Colonic mucosa (tissue), 4 donors: ENCODE measurements around the gene APOBEC3C. TPM values are rescaled to one million over a fixed set of nuclear protein-coding genes. Genes with fewer than 3 reads are reported as not detected.

Experiments
- DNase-seq: peaks from one replicate; pipeline ENCODE4 v3.0.0-alpha.2; 2020
- H3K27ac ChIP-seq: fragments of 200-600 bp; one replicate; pipeline ENCODE4 v1.8.0; 2021
- H3K27me3 ChIP-seq: fragments of 200-600 bp; one replicate; pipeline ENCODE4 v1.8.0; 2021
- H3K36me3 ChIP-seq: fragments of 200-600 bp; one replicate; pipeline ENCODE4 v1.8.0; 2021
- H3K4me1 ChIP-seq: fragments of 200-600 bp; one replicate; pipeline ENCODE4 v1.8.0; 2021; ENCODE audit warnings: mild to moderate bottlenecking
- H3K4me3 ChIP-seq: fragments of 200-600 bp; one replicate; pipeline ENCODE4 v1.8.0; 2021
- H3K9ac ChIP-seq, 2 donors: one replicate each; pipeline ENCODE4 v1.7.0; 2013; ENCODE audit warnings: control low read depth in 2 of 2, low read depth in 2 of 2, low read length in 2 of 2
- H3K9me3 ChIP-seq: fragments of 200-600 bp; one replicate; pipeline ENCODE4 v1.8.0; 2021
- intact Hi-C: fragments of 100-400 bp; cut with DNase I; formaldehyde crosslinking; loops from one replicate; pipeline ENCODE4 v1.14.1; 2022
- total RNA-seq, 2 donors: library from RNA; stranded (reverse); fragmentation: NEBNext Ultra II Directional in 1 of 2; extraction: Animal tissue kit (Norgen Biotek cat#: 25700) in 1 of 2; gene quantifications; one replicate each; pipeline ENCODE4 v1.2.1, GENCODE V29; 2021
- TF ChIP-seq, protein P1 (sequence below): fragments of 200-600 bp; IDR thresholded peaks from one replicate; pipeline ENCODE4 v1.8.0; 2022; ENCODE audit warnings: antibody characterized with exemption, mild to moderate bottlenecking
- donor health status: healthy.
- donor health status: DM: no; HTN: no; CAD: no.
- donor health status: DM: no; HTN: no; CAD: no.

The APOBEC3C gene
- total RNA-seq, 2 donors from 2014 or later = 13.5 to 49.0 TPM

DNA sequence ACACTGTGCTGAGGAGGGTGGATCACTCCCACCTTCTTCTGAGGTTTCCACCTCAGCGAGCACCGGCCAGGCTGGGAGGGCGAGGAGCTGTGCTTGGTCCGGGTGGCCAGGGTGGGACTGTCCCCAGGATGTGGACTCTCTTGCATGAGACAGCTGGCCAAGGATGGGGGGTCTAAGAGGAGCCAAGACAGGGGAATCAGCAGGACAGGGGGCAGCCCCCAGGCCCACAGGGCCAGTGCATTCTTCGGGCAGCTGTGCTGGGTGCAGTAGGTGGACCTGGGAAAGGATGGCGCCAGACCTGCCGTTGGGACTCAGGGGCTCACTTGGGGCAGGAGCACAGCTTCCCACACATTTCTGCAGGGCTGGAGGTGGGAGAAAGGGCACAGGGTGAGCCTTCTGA, 47.1 kb upstream of the APOBEC3C start:
- Histone ChIP-seq H3K4me1 (no peaks in the 10 kb centered on the region), H3K9me3 (no peaks in the 10 kb centered on the region), H3K27ac (no peak overlapping the region), H3K27me3 (no peaks in the 10 kb centered on the region), H3K9ac (no peak overlapping the region), H3K4me3 (no peak overlapping the region), H3K36me3 (no peaks in the 10 kb centered on the region)
- TF ChIP-seq, protein P1, sequence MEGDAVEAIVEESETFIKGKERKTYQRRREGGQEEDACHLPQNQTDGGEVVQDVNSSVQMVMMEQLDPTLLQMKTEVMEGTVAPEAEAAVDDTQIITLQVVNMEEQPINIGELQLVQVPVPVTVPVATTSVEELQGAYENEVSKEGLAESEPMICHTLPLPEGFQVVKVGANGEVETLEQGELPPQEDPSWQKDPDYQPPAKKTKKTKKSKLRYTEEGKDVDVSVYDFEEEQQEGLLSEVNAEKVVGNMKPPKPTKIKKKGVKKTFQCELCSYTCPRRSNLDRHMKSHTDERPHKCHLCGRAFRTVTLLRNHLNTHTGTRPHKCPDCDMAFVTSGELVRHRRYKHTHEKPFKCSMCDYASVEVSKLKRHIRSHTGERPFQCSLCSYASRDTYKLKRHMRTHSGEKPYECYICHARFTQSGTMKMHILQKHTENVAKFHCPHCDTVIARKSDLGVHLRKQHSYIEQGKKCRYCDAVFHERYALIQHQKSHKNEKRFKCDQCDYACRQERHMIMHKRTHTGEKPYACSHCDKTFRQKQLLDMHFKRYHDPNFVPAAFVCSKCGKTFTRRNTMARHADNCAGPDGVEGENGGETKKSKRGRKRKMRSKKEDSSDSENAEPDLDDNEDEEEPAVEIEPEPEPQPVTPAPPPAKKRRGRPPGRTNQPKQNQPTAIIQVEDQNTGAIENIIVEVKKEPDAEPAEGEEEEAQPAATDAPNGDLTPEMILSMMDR = no peak
- intact Hi-C loops = no loop called here
- DNase-seq = no peak

DNA sequence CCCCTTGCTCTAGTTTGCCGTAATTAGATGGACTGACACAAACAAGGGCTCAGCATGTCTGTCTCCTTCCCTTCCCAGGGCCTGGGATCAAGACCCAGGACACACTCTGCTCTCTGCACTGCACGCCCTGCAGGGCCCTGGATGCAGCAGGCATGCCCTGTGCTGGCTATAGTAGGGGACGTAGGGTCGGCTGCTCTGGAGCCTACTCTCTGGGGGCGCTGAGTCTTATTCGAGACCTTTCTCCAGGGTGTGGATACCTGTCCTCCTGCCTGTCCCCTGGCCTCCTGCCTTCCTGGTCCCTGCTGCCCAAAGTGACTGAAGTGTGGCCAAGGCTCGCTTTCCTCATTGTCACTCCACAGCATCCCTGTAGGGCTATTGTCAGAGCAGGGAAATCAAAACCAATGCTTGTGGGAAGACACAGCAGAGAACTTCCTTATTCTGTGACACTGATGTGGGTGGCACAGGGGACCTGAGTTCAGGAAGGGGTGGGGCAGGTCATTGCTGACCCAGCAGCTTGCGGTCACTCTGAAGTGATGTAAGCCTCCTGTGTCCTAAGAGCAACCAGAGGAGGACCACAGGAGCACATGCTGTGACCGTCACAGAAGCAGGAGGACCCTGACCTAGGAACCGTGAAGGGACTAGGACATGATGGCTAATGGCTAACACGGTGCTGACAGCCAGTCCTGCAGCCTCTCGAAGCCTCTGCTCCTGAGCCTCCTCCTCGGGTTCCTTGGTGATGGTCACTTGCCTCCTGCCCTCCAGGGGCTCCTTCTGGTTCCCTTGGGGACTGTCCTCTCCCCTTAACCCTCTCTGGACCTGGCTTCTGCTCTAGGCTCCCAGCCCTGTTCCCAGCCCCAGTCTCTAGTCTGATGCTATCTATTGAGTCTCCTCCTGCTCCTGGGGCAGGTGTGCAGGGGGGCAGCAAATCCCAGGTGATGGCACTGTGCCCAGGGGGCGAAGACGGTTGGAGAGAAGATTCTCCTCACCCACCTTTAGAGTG, 46.3 kb upstream of the APOBEC3C start:
- Histone ChIP-seq H3K4me1 (no peaks in the 10 kb centered on the region), H3K27me3 (no peaks in the 10 kb centered on the region), H3K9me3 (no peaks in the 10 kb centered on the region), H3K9ac (no peak overlapping the region), H3K4me3 (no peak overlapping the region), H3K36me3 (no peaks in the 10 kb centered on the region), H3K27ac (no peak overlapping the region)
- intact Hi-C loops = no loop called here
- TF ChIP-seq, protein P1 = no peak
- DNase-seq = no peak

DNA sequence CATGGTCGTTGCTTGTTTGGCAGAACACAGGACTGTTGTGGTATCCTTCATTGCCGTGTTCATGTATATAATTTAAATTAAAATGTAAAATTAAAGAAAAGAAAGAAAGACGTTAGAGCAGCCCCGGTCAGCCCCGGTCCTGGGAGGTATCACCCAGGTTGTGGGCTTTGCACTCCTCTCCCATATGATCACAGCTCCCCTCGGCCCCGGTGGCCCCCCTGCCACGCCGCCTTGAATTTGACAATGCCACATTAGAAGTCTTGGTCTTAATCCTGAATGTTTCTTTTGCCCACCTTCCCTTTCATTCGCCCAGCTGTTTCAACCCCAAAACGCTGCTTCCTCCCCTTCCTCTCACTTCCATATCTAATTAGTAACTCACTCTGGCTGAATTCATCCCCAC, 45.3 kb upstream of the APOBEC3C start:
- H3K9ac ChIP-seq = no peak overlapping the region
- H3K9me3 ChIP-seq = no peaks in the 10 kb centered on the region
- no peak overlapping the region for H3K4me3 ChIP-seq
- H3K27me3 ChIP-seq = no peaks in the 10 kb centered on the region
- DNase-seq = no peak
- no peaks in the 10 kb centered on the region for H3K36me3 ChIP-seq
- TF ChIP-seq, protein P1 = no peak
- H3K27ac ChIP-seq = no peak overlapping the region
- no peaks in the 10 kb centered on the region for H3K4me1 ChIP-seq
- intact Hi-C loops = no loop called here

DNA sequence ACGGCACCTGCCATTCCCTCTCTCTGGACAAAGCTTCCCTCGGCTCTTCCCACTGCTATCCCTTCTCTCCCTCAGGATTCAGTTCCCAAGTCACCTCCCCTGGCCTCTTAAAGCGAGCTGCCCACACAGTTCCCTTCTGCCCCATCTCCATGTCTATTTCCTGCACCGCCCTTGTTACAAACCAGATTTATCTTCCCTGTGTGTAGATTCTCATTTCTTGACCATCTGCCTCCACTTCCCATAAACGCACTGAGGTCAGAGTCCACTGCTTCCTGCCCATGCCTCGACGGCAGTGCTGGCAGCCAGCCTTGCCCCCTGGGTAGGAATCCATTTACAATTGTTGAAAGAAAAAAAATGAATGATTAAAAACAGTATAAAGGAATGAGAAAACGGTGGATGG, 43.5 kb upstream of the APOBEC3C start:
- Histone ChIP-seq H3K36me3 (no peaks in the 10 kb centered on the region), H3K4me1 (no peaks in the 10 kb centered on the region), H3K27me3 (no peaks in the 10 kb centered on the region), H3K4me3 (no peak overlapping the region), H3K27ac (no peak overlapping the region), H3K9me3 (no peaks in the 10 kb centered on the region), H3K9ac (no peak overlapping the region)
- no peak for DNase-seq
- TF ChIP-seq, protein P1 = no peak
- intact Hi-C loops = no loop called here

DNA sequence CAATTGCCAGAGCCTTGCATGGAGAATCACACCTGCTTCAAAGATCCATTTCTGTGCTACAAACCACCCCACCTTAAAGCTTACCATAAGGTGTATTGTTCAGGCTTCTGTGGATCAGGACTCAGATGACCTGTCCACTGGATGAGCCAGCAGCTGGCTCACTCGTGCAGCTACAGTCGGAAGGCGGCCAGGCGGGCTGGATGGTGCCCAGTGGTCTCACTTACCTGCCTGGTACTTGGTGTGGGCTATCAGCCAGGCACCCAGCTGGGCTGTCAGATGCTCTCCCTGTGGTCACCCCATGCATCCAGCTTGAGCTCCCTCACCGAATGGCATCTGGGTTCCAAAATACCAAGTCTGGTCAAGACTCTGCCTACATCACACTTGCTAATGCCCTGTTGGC, 42.9 kb upstream of the APOBEC3C start:
- Histone ChIP-seq H3K9ac (no peak overlapping the region), H3K4me3 (no peak overlapping the region), H3K27me3 (no peaks in the 10 kb centered on the region), H3K27ac (no peak overlapping the region), H3K9me3 (no peaks in the 10 kb centered on the region), H3K36me3 (no peaks in the 10 kb centered on the region), H3K4me1 (no peaks in the 10 kb centered on the region)
- DNase-seq = no peak
- TF ChIP-seq, protein P1 = no peak
- intact Hi-C loops = no loop called here
